DOHH2 (cell line): ENCODE measurements around the gene FGF21.

Experiments
- H3F3A ChIP-seq: fragments of 200-600 bp; sonication (generic), shearing (Covaris generic); 2 replicates; pipeline ENCODE4 v1.6.0; 2016; ENCODE audit warnings: antibody characterized with exemption, mild to moderate bottlenecking; ENCODE audit not compliant: control insufficient read depth, insufficient read depth
- H3K27ac ChIP-seq: fragments of 200-600 bp; sonication (generic); 2 replicates; pipeline ENCODE4 v1.5.1; 2014; ENCODE audit warnings: low read depth, mild to moderate bottlenecking, low read length, moderate library complexity
- H3K27me3 ChIP-seq: fragments of 200-600 bp; sonication (generic); 2 replicates; pipeline ENCODE4 v1.6.1; 2014; ENCODE audit warnings: mild to moderate bottlenecking, low read length, mixed read lengths; ENCODE audit not compliant: control insufficient read depth
- H3K36me3 ChIP-seq: fragments of 200-600 bp; sonication (generic); 2 replicates; pipeline ENCODE4 v1.6.1; 2014; ENCODE audit warnings: mild to moderate bottlenecking, low read length, moderate library complexity, mixed read lengths; ENCODE audit not compliant: control insufficient read depth
- H3K4me1 ChIP-seq: fragments of 200-600 bp; sonication (generic); 2 replicates; pipeline ENCODE4 v1.6.1; 2014; ENCODE audit warnings: mild to moderate bottlenecking, low read length, mixed read lengths; ENCODE audit not compliant: control insufficient read depth
- H3K4me2 ChIP-seq: fragments of 200-600 bp; sonication (generic); 2 replicates; pipeline ENCODE4 v1.6.0; 2014; ENCODE audit warnings: mild to moderate bottlenecking, low read length, moderate library complexity
- H3K4me3 ChIP-seq: fragments of 200-600 bp; sonication (generic); 2 replicates; pipeline ENCODE4 v1.5.1; 2014; ENCODE audit warnings: mild to moderate bottlenecking, low read length, mixed read lengths
- H3K79me2 ChIP-seq: fragments of 200-600 bp; sonication (generic); 2 replicates; pipeline ENCODE4 v1.6.1; 2014; ENCODE audit warnings: mild to moderate bottlenecking, low read length, mixed read lengths; ENCODE audit not compliant: control insufficient read depth
- H3K9me2 ChIP-seq: fragments of 200-600 bp; sonication (generic); replicated peaks from 2 replicates; pipeline ENCODE4 v1.6.1; 2014; ENCODE audit warnings: mild to moderate bottlenecking, low read length, mixed read lengths; ENCODE audit not compliant: control insufficient read depth
- H3K9me3 ChIP-seq: fragments of 200-600 bp; sonication (generic); 2 replicates; pipeline ENCODE4 v1.6.1; 2014; ENCODE audit warnings: antibody characterized with exemption, low read length, mixed read lengths; ENCODE audit not compliant: control insufficient read depth, insufficient read depth
- H4K20me1 ChIP-seq: fragments of 200-600 bp; sonication (generic); 2 replicates; pipeline ENCODE4 v1.6.0; 2014; ENCODE audit warnings: low read depth, mild to moderate bottlenecking, antibody characterized with exemption, low read length, moderate library complexity; ENCODE audit not compliant: control insufficient read depth, insufficient read depth
- CTCF ChIP-seq: fragments of 200-600 bp; sonication (generic); IDR thresholded peaks from one replicate; pipeline ENCODE4 v1.5.1; 2014; ENCODE audit warnings: antibody characterized with exemption, mild to moderate bottlenecking, low read depth, low read length; ENCODE audit not compliant: poor library complexity, severe bottlenecking
- EZH2phosphoT487 ChIP-seq: fragments of 200-600 bp; sonication (generic); IDR thresholded peaks from 2 replicates; pipeline ENCODE4 v1.6.1; 2017; ENCODE audit warnings: borderline replicate concordance, mild to moderate bottlenecking, antibody characterized with exemption, low read length, moderate library complexity, mixed read lengths

Gene FGF21

GRCh38 chr19:48806818-48807589 lies 51.7 kb downstream of the FGF21 start:
- Histone ChIP-seq H3K4me1 (peaks cover 13% of the 10 kb centered on the region), H3K27me3 (no peaks in the 10 kb centered on the region), H3K36me3 (peaks cover 15% of the 10 kb centered on the region), H4K20me1 (no peaks in the 10 kb centered on the region), H3F3A (peaks cover 3% of the 10 kb centered on the region; the same call in 1 of the 2 replicates), H3K4me2 (no peak overlapping the region), H3K27ac (no peak overlapping the region), H3K79me2 (peaks cover 31% of the 10 kb centered on the region), H3K9me2 (no peaks in the 10 kb centered on the region), H3K9me3 (no peaks in the 10 kb centered on the region), H3K4me3 (no peak overlapping the region)
- TF ChIP-seq EZH2phosphoT487 (no peak), CTCF (no peak)

GRCh38 chr19:48807590-48808308 lies 52.4 kb downstream of the FGF21 start:
- Histone ChIP-seq H4K20me1 (no peaks in the 10 kb centered on the region), H3K27ac (no peak overlapping the region), H3K4me3 (no peak overlapping the region), H3F3A (peaks cover 8% of the 10 kb centered on the region), H3K27me3 (no peaks in the 10 kb centered on the region), H3K4me2 (no peak overlapping the region), H3K9me3 (no peaks in the 10 kb centered on the region), H3K9me2 (no peaks in the 10 kb centered on the region), H3K79me2 (peaks cover 31% of the 10 kb centered on the region), H3K4me1 (peaks cover 20% of the 10 kb centered on the region), H3K36me3 (peaks cover 15% of the 10 kb centered on the region)
- TF ChIP-seq EZH2phosphoT487 (no peak), CTCF (peak; percentile 50)
